ENCODE measurements around the gene ZBTB17.

The ZBTB17 gene

DNA sequence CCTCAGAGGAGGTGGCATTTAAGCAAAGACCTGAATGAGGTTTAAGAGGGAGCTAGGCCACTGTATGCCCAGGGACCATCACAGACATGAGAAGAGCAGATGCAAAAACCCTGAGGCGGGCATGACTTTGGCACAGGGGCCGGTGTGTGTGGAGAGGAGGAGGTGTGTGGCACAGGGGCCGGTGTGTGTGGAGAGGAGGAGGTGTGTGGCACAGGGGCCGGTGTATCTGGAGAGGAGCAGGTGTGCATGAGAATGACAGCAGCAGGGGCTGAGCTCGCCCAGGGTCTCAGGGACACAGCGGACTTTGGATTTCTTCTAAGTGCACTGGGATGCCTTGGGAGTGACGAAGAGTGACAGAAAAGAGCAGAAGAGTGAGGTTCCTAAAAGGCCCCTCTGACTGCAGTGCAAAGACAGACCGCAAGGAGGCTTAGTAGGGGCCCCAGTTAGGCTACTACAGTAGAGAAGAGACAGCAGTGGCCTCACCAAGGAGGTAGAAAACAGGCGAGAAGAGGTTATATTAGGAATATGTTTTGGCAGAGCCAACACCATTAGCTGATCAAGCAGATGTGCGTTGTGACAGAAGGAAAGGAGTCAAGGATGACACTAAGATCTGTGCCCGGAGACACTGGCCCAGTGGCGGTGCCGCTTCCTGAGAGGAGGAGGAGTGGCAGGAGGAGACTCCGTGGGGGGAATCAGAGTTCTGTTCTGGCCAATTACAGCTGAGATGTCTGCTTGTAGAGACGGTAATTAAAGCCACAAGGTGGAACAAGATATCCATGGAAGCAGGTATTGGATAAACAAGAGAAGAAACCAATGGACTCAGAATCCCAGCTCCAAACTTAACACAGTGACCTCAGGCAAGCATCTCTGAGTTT is 18.4 kb downstream of the ZBTB17 start:
- in situ Hi-C loops (cut with HindIII; ENCODE audit: low sequenced_read_pairs), result no loop called here
- no peak overlapping the region for H3K4me3 ChIP-seq (ENCODE audit: low read depth, low read length)
- DNase-seq (ENCODE audit: low read depth, low spot score), result no peak
- TF ChIP-seq, protein P1, sequence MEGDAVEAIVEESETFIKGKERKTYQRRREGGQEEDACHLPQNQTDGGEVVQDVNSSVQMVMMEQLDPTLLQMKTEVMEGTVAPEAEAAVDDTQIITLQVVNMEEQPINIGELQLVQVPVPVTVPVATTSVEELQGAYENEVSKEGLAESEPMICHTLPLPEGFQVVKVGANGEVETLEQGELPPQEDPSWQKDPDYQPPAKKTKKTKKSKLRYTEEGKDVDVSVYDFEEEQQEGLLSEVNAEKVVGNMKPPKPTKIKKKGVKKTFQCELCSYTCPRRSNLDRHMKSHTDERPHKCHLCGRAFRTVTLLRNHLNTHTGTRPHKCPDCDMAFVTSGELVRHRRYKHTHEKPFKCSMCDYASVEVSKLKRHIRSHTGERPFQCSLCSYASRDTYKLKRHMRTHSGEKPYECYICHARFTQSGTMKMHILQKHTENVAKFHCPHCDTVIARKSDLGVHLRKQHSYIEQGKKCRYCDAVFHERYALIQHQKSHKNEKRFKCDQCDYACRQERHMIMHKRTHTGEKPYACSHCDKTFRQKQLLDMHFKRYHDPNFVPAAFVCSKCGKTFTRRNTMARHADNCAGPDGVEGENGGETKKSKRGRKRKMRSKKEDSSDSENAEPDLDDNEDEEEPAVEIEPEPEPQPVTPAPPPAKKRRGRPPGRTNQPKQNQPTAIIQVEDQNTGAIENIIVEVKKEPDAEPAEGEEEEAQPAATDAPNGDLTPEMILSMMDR (IDR thresholded peaks at IDR 0.05; ENCODE audit: low read depth, low read length), result peak; percentile 61

DNA sequence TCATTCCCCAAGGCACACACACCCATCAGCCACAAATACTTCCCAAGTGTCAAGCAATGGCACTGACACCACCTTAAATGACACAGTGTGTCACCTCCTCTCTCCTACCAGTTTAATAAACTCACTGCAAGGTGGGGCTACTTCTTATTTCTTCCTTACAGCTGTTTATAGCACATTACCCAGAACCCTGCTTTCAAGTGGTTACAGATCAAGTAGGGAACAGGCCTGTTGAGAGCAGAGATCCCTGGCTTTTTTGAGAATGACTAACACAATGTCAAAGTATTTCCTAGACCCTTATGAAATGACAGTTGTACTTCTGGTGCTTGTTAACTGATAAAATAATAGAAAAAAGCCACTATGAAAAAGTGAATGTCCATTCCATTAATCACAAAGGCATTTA is 19.8 kb downstream of the ZBTB17 start:
- in situ Hi-C loops (cut with HindIII; ENCODE audit: low sequenced_read_pairs), result no loop called here
- peak; percentile 29 for DNase-seq (ENCODE audit: low read depth, low spot score)
- TF ChIP-seq, protein P1 (IDR thresholded peaks at IDR 0.05; ENCODE audit: low read depth, low read length), result no peak
- H3K4me3 ChIP-seq (ENCODE audit: low read depth, low read length), result no peak overlapping the region

DNA sequence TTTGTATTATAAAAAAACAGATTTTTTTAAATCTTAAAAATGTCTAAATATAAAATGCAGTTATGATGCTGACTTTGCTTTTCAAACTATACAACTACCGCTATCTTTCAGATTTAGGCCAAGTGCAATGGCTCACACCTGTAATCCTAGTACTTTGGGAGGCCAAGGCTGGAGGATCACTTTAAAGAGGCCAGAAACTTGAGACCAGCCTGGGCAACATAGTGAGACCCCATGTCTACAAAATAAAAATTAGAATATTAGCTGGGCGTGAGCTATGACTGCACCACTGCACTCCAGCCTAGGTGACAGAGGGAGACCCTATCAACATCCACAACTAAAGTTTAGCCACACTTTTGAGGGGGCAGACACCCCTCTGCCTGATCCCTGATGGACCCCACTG is 20.3 kb downstream of the ZBTB17 start:
- in situ Hi-C loops (cut with HindIII; ENCODE audit: low sequenced_read_pairs), result no loop called here
- H3K4me3 ChIP-seq (ENCODE audit: low read depth, low read length), result no peak overlapping the region
- DNase-seq (ENCODE audit: low read depth, low spot score), result no peak
- TF ChIP-seq, protein P1 (IDR thresholded peaks at IDR 0.05; ENCODE audit: low read depth, low read length), result no peak

DNA sequence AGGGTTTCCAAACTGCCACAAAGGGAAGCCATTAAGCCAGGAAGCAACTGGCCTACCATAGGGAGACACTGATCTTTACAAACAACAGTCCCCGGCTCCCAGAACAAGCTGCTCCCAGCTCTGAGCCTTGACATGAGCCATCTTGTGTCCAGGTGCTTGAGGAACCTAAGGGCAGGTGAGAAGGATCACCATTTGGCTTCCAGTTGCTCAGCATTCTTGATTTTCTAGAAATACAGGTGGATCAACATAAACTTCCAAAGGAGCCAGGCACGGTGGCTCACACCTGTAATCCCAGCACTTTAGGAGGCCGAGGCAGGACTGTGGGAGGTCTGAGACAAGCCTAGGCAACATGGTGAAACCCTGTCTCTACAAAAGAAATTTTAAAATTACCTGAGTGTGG is 21.6 kb downstream of the ZBTB17 start:
- no peak for DNase-seq (ENCODE audit: low read depth, low spot score)
- in situ Hi-C loops (cut with HindIII; ENCODE audit: low sequenced_read_pairs), result no loop called here
- TF ChIP-seq, protein P1 (IDR thresholded peaks at IDR 0.05; ENCODE audit: low read depth, low read length), result no peak
- no peak overlapping the region for H3K4me3 ChIP-seq (ENCODE audit: low read depth, low read length)

DNA sequence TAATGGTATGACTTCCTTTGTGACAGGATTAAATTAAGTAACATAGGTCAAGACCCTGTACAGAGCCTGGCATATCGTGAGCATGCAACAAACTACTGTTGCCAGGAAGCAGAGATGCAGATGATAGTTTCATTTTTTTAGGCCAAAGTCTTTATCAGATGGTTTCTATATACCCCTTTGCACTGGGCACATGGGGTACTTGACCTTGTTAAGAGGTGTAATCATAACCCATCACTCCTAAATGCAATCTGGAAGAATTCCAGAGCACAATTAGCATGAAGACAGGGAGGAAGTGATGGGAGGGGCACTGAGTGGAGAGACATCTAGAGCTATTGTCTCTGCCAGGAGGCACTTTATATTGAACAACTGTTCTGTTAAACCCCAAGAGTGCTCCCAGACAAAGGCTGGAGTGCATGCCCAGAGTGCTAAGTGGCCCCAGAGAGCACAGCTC is 22.1 kb downstream of the ZBTB17 start:
- DNase-seq (ENCODE audit: low read depth, low spot score), result no peak
- in situ Hi-C loops (cut with HindIII; ENCODE audit: low sequenced_read_pairs), result no loop called here
- TF ChIP-seq, protein P1 (IDR thresholded peaks at IDR 0.05; ENCODE audit: low read depth, low read length), result no peak
- H3K4me3 ChIP-seq (ENCODE audit: low read depth, low read length), result no peak overlapping the region

DNA sequence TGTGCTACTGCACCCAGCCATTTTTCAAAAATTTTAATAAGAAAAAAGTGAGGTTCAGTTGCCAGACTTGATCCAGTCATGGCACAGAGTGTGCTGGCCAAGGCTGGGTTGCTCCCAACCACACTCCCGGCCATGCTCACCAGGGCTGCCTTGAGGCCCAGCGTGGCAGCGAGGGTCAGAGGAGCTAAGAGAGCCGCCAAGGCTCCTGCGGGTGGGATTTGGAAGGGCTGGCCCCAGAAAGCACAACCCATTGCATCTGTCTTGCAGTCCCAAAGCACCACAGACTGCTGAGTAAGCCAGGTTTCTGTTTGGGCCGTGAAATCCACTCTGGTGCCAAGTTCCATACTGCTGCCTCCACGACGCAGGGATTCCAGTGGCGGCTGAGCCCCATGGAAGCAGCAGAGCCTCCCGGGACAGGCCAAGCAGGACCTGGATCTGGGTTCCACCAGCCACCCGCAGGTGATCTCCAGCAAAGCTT is 22.6 kb downstream of the ZBTB17 start:
- peak; percentile 62 for DNase-seq (ENCODE audit: low read depth, low spot score)
- in situ Hi-C loops (cut with HindIII; ENCODE audit: low sequenced_read_pairs), result no loop called here
- TF ChIP-seq, protein P1 (IDR thresholded peaks at IDR 0.05; ENCODE audit: low read depth, low read length), result no peak
- H3K4me3 ChIP-seq (ENCODE audit: low read depth, low read length), result no peak overlapping the region
